ENCODE results near the gene AKAP4. TPM values are rescaled to one million over a fixed set of nuclear protein-coding genes. Genes with fewer than 3 reads are reported as not detected.

AKAP4 gene
- total RNA-seq, 1 experiment from 2014 or later, result not detected

DNA sequence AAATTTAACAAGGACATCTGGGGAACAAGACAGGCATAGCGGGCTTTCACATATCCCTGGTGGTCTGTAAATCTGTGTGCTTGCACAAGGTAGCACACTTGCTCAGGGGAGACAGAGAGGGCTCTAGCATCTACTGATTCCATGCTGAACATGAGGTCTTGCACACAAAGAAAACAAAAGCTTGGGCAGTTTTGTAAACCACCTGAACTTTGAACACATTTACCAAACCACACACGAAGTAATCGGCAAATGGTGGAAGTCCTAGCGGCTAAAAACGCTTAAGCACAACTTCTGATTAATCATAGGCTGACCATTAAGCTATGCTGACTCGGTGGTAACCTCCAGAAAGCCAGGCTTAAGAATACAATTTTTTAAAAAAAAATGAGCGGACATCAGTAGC lies 52.8 kb downstream of the AKAP4 start:
- Mint-ChIP-seq H3K4me1 (no peaks in the 10 kb centered on the region; the same call in 1 of the 2 replicates), H3K9me3 (no peaks in the 10 kb centered on the region), H3K36me3 (no peaks in the 10 kb centered on the region), H3K27me3 (ENCODE audit: low read depth) (no peaks in the 10 kb centered on the region), H3K27ac (no peak overlapping the region), H3K4me3 (no peak overlapping the region)
- DNase-seq (ENCODE audit: low spot score), result no peak
- ChIA-PET CTCF (interaction anchor here (0.8 kb wide), 1 partner anchor 48 kb away, joined by 4 read pairs; no protein-coding TSS in a partner anchor), POLR2A (no interaction called here)
- no peak for TF ChIP-seq ZNF121 (CRISPR knock-in tag; IDR thresholded peaks at IDR 0.05)
- no peak for TF ChIP-seq PRRX2 (CRISPR knock-in tag; IDR thresholded peaks at IDR 0.05)
- no peak for TF ChIP-seq OVOL2 (CRISPR knock-in tag; IDR thresholded peaks at IDR 0.05; ENCODE audit: borderline replicate concordance)
- no peak for TF ChIP-seq ZNF138 (CRISPR knock-in tag; conservative IDR thresholded peaks at IDR 0.05)
- TF ChIP-seq RORB (CRISPR knock-in tag; IDR thresholded peaks at IDR 0.05), result no peak
- TF ChIP-seq TCF7 (CRISPR knock-in tag; IDR thresholded peaks at IDR 0.05; ENCODE audit: low read depth), result no peak
- no peak for TF ChIP-seq FOXP1 (CRISPR knock-in tag; IDR thresholded peaks at IDR 0.05; ENCODE audit: borderline replicate concordance)
- TF ChIP-seq, protein P1, sequence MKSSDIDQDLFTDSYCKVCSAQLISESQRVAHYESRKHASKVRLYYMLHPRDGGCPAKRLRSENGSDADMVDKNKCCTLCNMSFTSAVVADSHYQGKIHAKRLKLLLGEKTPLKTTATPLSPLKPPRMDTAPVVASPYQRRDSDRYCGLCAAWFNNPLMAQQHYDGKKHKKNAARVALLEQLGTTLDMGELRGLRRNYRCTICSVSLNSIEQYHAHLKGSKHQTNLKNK (CRISPR knock-in tag; IDR thresholded peaks at IDR 0.05), result no peak
- TF ChIP-seq, protein P2, sequence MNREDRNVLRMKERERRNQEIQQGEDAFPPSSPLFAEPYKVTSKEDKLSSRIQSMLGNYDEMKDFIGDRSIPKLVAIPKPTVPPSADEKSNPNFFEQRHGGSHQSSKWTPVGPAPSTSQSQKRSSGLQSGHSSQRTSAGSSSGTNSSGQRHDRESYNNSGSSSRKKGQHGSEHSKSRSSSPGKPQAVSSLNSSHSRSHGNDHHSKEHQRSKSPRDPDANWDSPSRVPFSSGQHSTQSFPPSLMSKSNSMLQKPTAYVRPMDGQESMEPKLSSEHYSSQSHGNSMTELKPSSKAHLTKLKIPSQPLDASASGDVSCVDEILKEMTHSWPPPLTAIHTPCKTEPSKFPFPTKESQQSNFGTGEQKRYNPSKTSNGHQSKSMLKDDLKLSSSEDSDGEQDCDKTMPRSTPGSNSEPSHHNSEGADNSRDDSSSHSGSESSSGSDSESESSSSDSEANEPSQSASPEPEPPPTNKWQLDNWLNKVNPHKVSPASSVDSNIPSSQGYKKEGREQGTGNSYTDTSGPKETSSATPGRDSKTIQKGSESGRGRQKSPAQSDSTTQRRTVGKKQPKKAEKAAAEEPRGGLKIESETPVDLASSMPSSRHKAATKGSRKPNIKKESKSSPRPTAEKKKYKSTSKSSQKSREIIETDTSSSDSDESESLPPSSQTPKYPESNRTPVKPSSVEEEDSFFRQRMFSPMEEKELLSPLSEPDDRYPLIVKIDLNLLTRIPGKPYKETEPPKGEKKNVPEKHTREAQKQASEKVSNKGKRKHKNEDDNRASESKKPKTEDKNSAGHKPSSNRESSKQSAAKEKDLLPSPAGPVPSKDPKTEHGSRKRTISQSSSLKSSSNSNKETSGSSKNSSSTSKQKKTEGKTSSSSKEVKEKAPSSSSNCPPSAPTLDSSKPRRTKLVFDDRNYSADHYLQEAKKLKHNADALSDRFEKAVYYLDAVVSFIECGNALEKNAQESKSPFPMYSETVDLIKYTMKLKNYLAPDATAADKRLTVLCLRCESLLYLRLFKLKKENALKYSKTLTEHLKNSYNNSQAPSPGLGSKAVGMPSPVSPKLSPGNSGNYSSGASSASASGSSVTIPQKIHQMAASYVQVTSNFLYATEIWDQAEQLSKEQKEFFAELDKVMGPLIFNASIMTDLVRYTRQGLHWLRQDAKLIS (CRISPR knock-in tag; IDR thresholded peaks at IDR 0.05; ENCODE audit: borderline replicate concordance), result no peak
- TF ChIP-seq, protein P3, sequence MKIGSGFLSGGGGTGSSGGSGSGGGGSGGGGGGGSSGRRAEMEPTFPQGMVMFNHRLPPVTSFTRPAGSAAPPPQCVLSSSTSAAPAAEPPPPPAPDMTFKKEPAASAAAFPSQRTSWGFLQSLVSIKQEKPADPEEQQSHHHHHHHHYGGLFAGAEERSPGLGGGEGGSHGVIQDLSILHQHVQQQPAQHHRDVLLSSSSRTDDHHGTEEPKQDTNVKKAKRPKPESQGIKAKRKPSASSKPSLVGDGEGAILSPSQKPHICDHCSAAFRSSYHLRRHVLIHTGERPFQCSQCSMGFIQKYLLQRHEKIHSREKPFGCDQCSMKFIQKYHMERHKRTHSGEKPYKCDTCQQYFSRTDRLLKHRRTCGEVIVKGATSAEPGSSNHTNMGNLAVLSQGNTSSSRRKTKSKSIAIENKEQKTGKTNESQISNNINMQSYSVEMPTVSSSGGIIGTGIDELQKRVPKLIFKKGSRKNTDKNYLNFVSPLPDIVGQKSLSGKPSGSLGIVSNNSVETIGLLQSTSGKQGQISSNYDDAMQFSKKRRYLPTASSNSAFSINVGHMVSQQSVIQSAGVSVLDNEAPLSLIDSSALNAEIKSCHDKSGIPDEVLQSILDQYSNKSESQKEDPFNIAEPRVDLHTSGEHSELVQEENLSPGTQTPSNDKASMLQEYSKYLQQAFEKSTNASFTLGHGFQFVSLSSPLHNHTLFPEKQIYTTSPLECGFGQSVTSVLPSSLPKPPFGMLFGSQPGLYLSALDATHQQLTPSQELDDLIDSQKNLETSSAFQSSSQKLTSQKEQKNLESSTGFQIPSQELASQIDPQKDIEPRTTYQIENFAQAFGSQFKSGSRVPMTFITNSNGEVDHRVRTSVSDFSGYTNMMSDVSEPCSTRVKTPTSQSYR (CRISPR knock-in tag; IDR thresholded peaks at IDR 0.05), result no peak
- no peak for TF ChIP-seq ZNF232 (CRISPR knock-in tag; IDR thresholded peaks at IDR 0.05)
- TF ChIP-seq, protein P4, sequence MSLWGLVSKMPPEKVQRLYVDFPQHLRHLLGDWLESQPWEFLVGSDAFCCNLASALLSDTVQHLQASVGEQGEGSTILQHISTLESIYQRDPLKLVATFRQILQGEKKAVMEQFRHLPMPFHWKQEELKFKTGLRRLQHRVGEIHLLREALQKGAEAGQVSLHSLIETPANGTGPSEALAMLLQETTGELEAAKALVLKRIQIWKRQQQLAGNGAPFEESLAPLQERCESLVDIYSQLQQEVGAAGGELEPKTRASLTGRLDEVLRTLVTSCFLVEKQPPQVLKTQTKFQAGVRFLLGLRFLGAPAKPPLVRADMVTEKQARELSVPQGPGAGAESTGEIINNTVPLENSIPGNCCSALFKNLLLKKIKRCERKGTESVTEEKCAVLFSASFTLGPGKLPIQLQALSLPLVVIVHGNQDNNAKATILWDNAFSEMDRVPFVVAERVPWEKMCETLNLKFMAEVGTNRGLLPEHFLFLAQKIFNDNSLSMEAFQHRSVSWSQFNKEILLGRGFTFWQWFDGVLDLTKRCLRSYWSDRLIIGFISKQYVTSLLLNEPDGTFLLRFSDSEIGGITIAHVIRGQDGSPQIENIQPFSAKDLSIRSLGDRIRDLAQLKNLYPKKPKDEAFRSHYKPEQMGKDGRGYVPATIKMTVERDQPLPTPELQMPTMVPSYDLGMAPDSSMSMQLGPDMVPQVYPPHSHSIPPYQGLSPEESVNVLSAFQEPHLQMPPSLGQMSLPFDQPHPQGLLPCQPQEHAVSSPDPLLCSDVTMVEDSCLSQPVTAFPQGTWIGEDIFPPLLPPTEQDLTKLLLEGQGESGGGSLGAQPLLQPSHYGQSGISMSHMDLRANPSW (CRISPR knock-in tag; conservative IDR thresholded peaks at IDR 0.05; ENCODE audit: low read depth), result no peak
- no peak for TF ChIP-seq MYBL2 (CRISPR knock-in tag; IDR thresholded peaks at IDR 0.05)
- TF ChIP-seq, protein P5, sequence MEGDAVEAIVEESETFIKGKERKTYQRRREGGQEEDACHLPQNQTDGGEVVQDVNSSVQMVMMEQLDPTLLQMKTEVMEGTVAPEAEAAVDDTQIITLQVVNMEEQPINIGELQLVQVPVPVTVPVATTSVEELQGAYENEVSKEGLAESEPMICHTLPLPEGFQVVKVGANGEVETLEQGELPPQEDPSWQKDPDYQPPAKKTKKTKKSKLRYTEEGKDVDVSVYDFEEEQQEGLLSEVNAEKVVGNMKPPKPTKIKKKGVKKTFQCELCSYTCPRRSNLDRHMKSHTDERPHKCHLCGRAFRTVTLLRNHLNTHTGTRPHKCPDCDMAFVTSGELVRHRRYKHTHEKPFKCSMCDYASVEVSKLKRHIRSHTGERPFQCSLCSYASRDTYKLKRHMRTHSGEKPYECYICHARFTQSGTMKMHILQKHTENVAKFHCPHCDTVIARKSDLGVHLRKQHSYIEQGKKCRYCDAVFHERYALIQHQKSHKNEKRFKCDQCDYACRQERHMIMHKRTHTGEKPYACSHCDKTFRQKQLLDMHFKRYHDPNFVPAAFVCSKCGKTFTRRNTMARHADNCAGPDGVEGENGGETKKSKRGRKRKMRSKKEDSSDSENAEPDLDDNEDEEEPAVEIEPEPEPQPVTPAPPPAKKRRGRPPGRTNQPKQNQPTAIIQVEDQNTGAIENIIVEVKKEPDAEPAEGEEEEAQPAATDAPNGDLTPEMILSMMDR (IDR thresholded peaks at IDR 0.05), result no peak
- TF ChIP-seq TP53 (CRISPR knock-in tag; IDR thresholded peaks at IDR 0.05), result no peak
- TF ChIP-seq TEAD1 (CRISPR knock-in tag; IDR thresholded peaks at IDR 0.05), result no peak
- TF ChIP-seq, protein P6, sequence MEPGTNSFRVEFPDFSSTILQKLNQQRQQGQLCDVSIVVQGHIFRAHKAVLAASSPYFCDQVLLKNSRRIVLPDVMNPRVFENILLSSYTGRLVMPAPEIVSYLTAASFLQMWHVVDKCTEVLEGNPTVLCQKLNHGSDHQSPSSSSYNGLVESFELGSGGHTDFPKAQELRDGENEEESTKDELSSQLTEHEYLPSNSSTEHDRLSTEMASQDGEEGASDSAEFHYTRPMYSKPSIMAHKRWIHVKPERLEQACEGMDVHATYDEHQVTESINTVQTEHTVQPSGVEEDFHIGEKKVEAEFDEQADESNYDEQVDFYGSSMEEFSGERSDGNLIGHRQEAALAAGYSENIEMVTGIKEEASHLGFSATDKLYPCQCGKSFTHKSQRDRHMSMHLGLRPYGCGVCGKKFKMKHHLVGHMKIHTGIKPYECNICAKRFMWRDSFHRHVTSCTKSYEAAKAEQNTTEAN (CRISPR knock-in tag; IDR thresholded peaks at IDR 0.05), result no peak
- TF ChIP-seq HMGA2 (CRISPR knock-in tag; IDR thresholded peaks at IDR 0.05), result no peak
- no peak for ATAC-seq
